Right lobe of liver (tissue), 6 donors: ENCODE data around the gene CEP135. TPM values are rescaled to one million over a fixed set of nuclear protein-coding genes. Genes with fewer than 3 reads are reported as not detected.

ENCODE experiments used
- ATAC-seq, 4 donors: fragments of 200-7000 bp; cut with Tn5 transposase; one replicate each; pipeline ENCODE4 v1.9.1; 2020; ENCODE audit warnings: mild to moderate bottlenecking in 4 of 4, moderate library complexity in 4 of 4
- DNase-seq, 3 donors: peaks; one replicate each; pipeline ENCODE4 v3.0.0-alpha.2; 2020
- H3K27ac ChIP-seq, 3 donors: fragments of 200-600 bp; one replicate each; pipeline ENCODE4 v1.8.0; 2022
- H3K27me3 ChIP-seq, 2 donors: fragments of 200-600 bp; one replicate each; pipeline ENCODE4 v1.8.0; 2022
- H3K36me3 ChIP-seq, 4 donors: fragments of 200-600 bp; sonication (generic) in 1 of 4; one replicate each; pipeline versions ENCODE4 v1.5.1 to v1.8.0; 2017 to 2022; ENCODE audit warnings: control low read depth in 1 of 4
- H3K4me1 ChIP-seq, 4 donors: fragments of 200-600 bp; sonication (generic) in 1 of 4; one replicate each; pipeline versions ENCODE4 v1.5.1 to v1.8.0; 2017 to 2022; ENCODE audit warnings: control low read depth in 1 of 4
- H3K4me3 ChIP-seq, 3 donors: fragments of 200-600 bp; one replicate each; pipeline ENCODE4 v1.8.0; 2022
- H3K9me3 ChIP-seq, 4 donors: fragments of 200-600 bp; sonication (generic) in 1 of 4; one replicate each; pipeline versions ENCODE4 v1.5.1 to v1.8.0; 2017 to 2022; ENCODE audit warnings: control low read depth in 1 of 4
- CTCF ChIP-seq, 4 donors: fragments of 200-600 bp in 3 of 4; fragments of 450-650 bp in 1 of 4; IDR thresholded peaks; one replicate each; pipeline versions ENCODE4 v1.5.1 to v1.8.0; 2016 to 2022; ENCODE audit warnings: antibody characterized with exemption in 4 of 4, mild to moderate bottlenecking in 2 of 4
- POLR2A ChIP-seq: fragments of 450-650 bp; IDR thresholded peaks from one replicate; pipeline ENCODE4 v1.6.1; 2017; ENCODE audit warnings: antibody characterized with exemption, mild to moderate bottlenecking
- WGBS: methylation state at CpG from one replicate; pipeline ENCODE4 v1.1.6; 2018; ENCODE audit warnings: low coverage, low lambda C conversion rate; ENCODE audit not compliant: insufficient coverage; ENCODE audit errors: missing lambda C conversion rate; 5-methylcytosine and 5-hydroxymethylcytosine counted together
- intact Hi-C, 2 donors: fragments of 100-400 bp; cut with DNase I; formaldehyde crosslinking; loops; one replicate each; pipeline versions ENCODE4 v1.11.2 to v1.14.1; 2022
- total RNA-seq, 6 experiments: library from RNA; depleted of rRNA in 2 of 6; stranded (reverse); fragments of >200 nt in 2 of 6; fragmentation: NEBNext Ultra II Directional in 3 of 6; extraction: Animal tissue kit (Norgen Biotek cat#: 25700) in 3 of 6; gene quantifications; one replicate each; pipeline versions ENCODE4 v1.1.0 to v1.2.4, GENCODE V29; 2016 to 2023
- donor health status: DM: no; HTN: yes; CAD: no.
- donor health status: DM: no; HTN: no; CAD: no.
- donor health status: DM: no; HTN: no; CAD: no.
- donor health status: DM: no; HTN: yes; CAD: no.
- donor health status: DM: no; HTN: yes; CAD: no.

The CEP135 gene
- total RNA-seq, 6 experiments from 2014 or later = 0.59 to 2.4 (median 1.7) TPM

GRCh38 chr4:55906989-55907388 is 41.8 kb upstream of the CEP135 start:
- Histone ChIP-seq H3K9me3 (no peaks in the 10 kb centered on the region), H3K27ac (no peak overlapping the region), H3K4me1 (no peaks in the 10 kb centered on the region), H3K4me3 (no peak overlapping the region), H3K27me3 (no peaks in the 10 kb centered on the region), H3K36me3 (peaks cover 0 to 9% (median 0%) of the 10 kb centered on the region in 4 donors)
- TF ChIP-seq CTCF (IDR thresholded peaks at IDR 0.05) = no peak
- no peak for TF ChIP-seq POLR2A
- 71% methylated on average over 3 of the region's 3 CpGs for WGBS
- intact Hi-C loops = no loop called here
- DNase-seq (no peak), ATAC-seq (no peak)

GRCh38 chr4:55907469-55907868 is 41.3 kb upstream of the CEP135 start:
- DNase-seq (no peak), ATAC-seq (no peak)
- Histone ChIP-seq H3K4me3 (no peak overlapping the region), H3K9me3 (no peaks in the 10 kb centered on the region), H3K4me1 (no peaks in the 10 kb centered on the region), H3K27me3 (no peaks in the 10 kb centered on the region), H3K36me3 (peaks cover 0 to 9% (median 0%) of the 10 kb centered on the region in 4 donors), H3K27ac (no peak overlapping the region)
- intact Hi-C loops = no loop called here
- TF ChIP-seq POLR2A (no peak), CTCF (IDR thresholded peaks at IDR 0.05) (no peak)

- WGBS = 67% methylated on average over 1 of the region's 1 CpG
- DNase-seq (no peak), ATAC-seq (no peak)
- H3K9me3 ChIP-seq = no peaks in the 10 kb centered on the region
- H3K36me3 ChIP-seq = no peaks in the 10 kb centered on the region
- H3K4me3 ChIP-seq = no peak overlapping the region
- no peaks in the 10 kb centered on the region for H3K27me3 ChIP-seq
- no peak for TF ChIP-seq CTCF (IDR thresholded peaks at IDR 0.05)
- TF ChIP-seq POLR2A = no peak
- no peaks in the 10 kb centered on the region for H3K4me1 ChIP-seq
- intact Hi-C loops = no loop called here
- no peak overlapping the region for H3K27ac ChIP-seq
Observed at GRCh38 chr4:55910140-55910539, 38.6 kb upstream of the CEP135 start.

GRCh38 chr4:55912249-55912648 is 36.5 kb upstream of the CEP135 start:
- H3K27ac ChIP-seq = no peak overlapping the region
- no peak for ATAC-seq
- intact Hi-C loops = no loop called here
- H3K9me3 ChIP-seq = no peaks in the 10 kb centered on the region
- no peaks in the 10 kb centered on the region for H3K36me3 ChIP-seq
- H3K4me1 ChIP-seq = no peaks in the 10 kb centered on the region
- 73% methylated on average over 5 of the region's 6 CpGs for WGBS
- TF ChIP-seq CTCF (IDR thresholded peaks at IDR 0.05) (no peak), POLR2A (no peak)
- no peaks in the 10 kb centered on the region for H3K27me3 ChIP-seq
- no peak for DNase-seq
- no peak overlapping the region for H3K4me3 ChIP-seq

GRCh38 chr4:55920571-55920970 is 28.2 kb upstream of the CEP135 start:
- no peak overlapping the region for H3K27ac ChIP-seq
- no peaks in the 10 kb centered on the region for H3K36me3 ChIP-seq
- H3K9me3 ChIP-seq = no peaks in the 10 kb centered on the region
- H3K4me1 ChIP-seq = no peaks in the 10 kb centered on the region
- TF ChIP-seq POLR2A = no peak
- no peak for TF ChIP-seq CTCF (IDR thresholded peaks at IDR 0.05)
- intact Hi-C loops = no loop called here
- DNase-seq (no peak), ATAC-seq (peak; percentile 30 to 56 (median 34))
- no peak overlapping the region for H3K4me3 ChIP-seq
- 21% methylated on average over 2 of the region's 5 CpGs for WGBS
- no peaks in the 10 kb centered on the region for H3K27me3 ChIP-seq
